Measurements from ENCODE around the gene SLC13A3. TPM values are rescaled to one million over a fixed set of nuclear protein-coding genes. Genes with fewer than 3 reads are reported as not detected.

Gene SLC13A3
- total and polyA plus RNA-seq, 8 donors, result 2.4 to 10.4 (median 8.8) TPM

- Histone ChIP-seq H3K9me3 (no peaks in the 10 kb centered on the region), H3K4me3 (no peak overlapping the region), H3K27ac (no peak overlapping the region), H3K4me1 (no peaks in the 10 kb centered on the region), H3K27me3 (peaks cover 12 to 48% of the 10 kb centered on the region in 2 donors), H3K36me3 (no peaks in the 10 kb centered on the region)
- DNase-seq (no peak), ATAC-seq (no peak)
- intact Hi-C loops (cut with DNase I), result no loop called here
- TF ChIP-seq CTCF (IDR thresholded peaks at IDR 0.05), result no peak
Measured at GRCh38 chr20:46652699-46653098, 1.4 kb upstream of the SLC13A3 start.

DNA sequence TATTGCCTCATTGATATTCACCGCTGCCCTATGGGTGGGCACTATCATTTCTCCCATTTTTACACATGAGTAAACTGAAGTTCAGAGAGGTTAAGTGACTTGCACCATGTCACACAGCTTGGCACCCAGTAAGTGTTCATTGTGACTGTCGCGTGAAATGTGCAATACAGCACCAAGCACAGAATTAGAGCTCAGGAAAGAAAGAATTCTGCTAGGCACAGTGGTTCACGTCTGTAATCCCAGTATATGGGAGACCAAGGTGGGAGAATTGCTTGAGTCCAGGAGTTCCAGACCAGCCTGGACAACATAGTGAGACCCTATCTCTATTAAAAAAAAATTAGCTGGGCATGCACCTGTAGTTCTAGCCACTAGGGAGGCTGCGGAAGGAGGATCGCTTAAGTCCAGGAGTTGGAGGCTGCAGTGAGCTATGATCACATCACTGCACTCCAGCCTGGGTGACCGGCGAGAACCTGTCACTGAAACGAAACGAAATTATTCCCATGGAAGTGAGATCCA, 626 bp downstream of the SLC13A3 start:
- ATAC-seq (no peak), DNase-seq (no peak)
- no peak overlapping the region for H3K4me3 ChIP-seq
- H3K4me1 ChIP-seq, result no peaks in the 10 kb centered on the region
- H3K27me3 ChIP-seq, result peaks cover 12 to 48% of the 10 kb centered on the region in 2 donors
- no peak overlapping the region for H3K27ac ChIP-seq
- H3K9me3 ChIP-seq, result no peaks in the 10 kb centered on the region
- TF ChIP-seq CTCF (IDR thresholded peaks at IDR 0.05), result no peak
- intact Hi-C loops (cut with DNase I), result no loop called here
- H3K36me3 ChIP-seq, result no peaks in the 10 kb centered on the region

DNA sequence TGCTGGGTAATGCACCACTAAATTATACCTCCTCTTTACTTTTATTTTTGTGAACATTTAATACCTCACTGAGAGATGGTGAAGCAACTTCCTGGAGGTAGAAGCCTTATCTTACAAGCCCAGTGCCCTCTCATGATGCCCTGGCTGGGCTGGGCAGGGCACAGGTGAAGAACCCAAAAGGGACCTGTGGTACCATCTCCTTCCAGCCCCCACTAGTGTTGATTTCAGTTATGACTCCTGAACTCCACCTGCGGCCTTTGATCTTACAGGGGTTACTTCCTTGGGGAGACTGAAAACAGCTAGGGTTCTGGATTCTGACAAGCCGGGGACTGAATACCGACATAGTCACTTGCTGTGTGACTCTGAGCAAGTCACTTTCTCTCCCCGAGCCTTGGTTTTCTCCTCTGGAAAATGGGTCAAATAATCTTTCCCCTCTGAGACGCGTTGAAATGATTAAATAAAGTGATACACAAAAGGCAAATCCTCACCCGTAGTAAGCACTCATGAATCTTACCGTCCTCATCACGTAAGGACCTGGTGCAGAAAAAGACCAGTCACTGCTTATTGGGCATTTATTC, 1.2 kb downstream of the SLC13A3 start:
- intact Hi-C loops (cut with DNase I), result no loop called here
- peaks cover 12 to 48% of the 10 kb centered on the region in 2 donors for H3K27me3 ChIP-seq
- DNase-seq (no peak), ATAC-seq (no peak)
- no peak overlapping the region for H3K4me3 ChIP-seq
- no peak for TF ChIP-seq CTCF (IDR thresholded peaks at IDR 0.05)
- H3K9me3 ChIP-seq, result no peaks in the 10 kb centered on the region
- no peaks in the 10 kb centered on the region for H3K4me1 ChIP-seq
- no peaks in the 10 kb centered on the region for H3K36me3 ChIP-seq
- no peak overlapping the region for H3K27ac ChIP-seq

GRCh38 chr20:46649650-46649949, 1.7 kb downstream of the SLC13A3 start:
- DNase-seq, result no peak
- no peaks in the 10 kb centered on the region for H3K36me3 ChIP-seq
- no peak overlapping the region for H3K4me3 ChIP-seq
- H3K4me1 ChIP-seq, result no peaks in the 10 kb centered on the region
- no peak for TF ChIP-seq CTCF (IDR thresholded peaks at IDR 0.05)
- no peak overlapping the region for H3K27ac ChIP-seq
- H3K27me3 ChIP-seq, result peaks cover 12 to 48% of the 10 kb centered on the region in 2 donors
- intact Hi-C loops (cut with DNase I), result no loop called here
- H3K9me3 ChIP-seq, result no peaks in the 10 kb centered on the region
- ATAC-seq, result no peak

GRCh38 chr20:46648903-46649649, 2.2 kb downstream of the SLC13A3 start:
- intact Hi-C loops (cut with DNase I), result no loop called here
- no peak for TF ChIP-seq CTCF (IDR thresholded peaks at IDR 0.05)
- no peak for ATAC-seq

More at GRCh38 chr20:46648903-46649649, 2.2 kb downstream of the SLC13A3 start:
- Histone ChIP-seq H3K27ac (no peak overlapping the region), H3K4me3 (no peak overlapping the region), H3K27me3 (peaks cover 12 to 48% of the 10 kb centered on the region in 2 donors), H3K4me1 (no peaks in the 10 kb centered on the region), H3K9me3 (no peaks in the 10 kb centered on the region), H3K36me3 (no peaks in the 10 kb centered on the region)
- DNase-seq, result no peak
